Ishikawa (cell line): ENCODE data around the gene ENOSF1.

Source experiments
- CEBPB ChIP-seq: IDR thresholded peaks from 2 replicates; pipeline ENCODE4 v1.6.1; 2012
- CREB1 ChIP-seq: IDR thresholded peaks from 2 replicates; pipeline ENCODE4 v1.6.1; 2012; ENCODE audit warnings: low read depth
- EGR1 ChIP-seq: IDR thresholded peaks from 2 replicates; pipeline ENCODE4 v1.6.1; 2012
- EP300 ChIP-seq: IDR thresholded peaks from 2 replicates; pipeline ENCODE4 v1.6.1; 2012; ENCODE audit warnings: borderline replicate concordance
- FOXM1 ChIP-seq: IDR thresholded peaks from 2 replicates; pipeline ENCODE4 v1.6.1; 2012; ENCODE audit warnings: low read depth, borderline replicate concordance
- NFIC ChIP-seq: IDR thresholded peaks from 2 replicates; pipeline ENCODE4 v1.6.1; 2012
- RAD21 ChIP-seq: IDR thresholded peaks from 2 replicates; pipeline ENCODE4 v1.6.1; 2012; ENCODE audit warnings: low read depth
- TAF1 ChIP-seq: IDR thresholded peaks from 2 replicates; pipeline ENCODE4 v1.6.1; 2012; ENCODE audit warnings: low read depth, mild to moderate bottlenecking
- TCF12 ChIP-seq: IDR thresholded peaks from 2 replicates; pipeline ENCODE4 v1.6.1; 2012; ENCODE audit warnings: low read depth
- TEAD4 ChIP-seq: IDR thresholded peaks from 2 replicates; pipeline ENCODE4 v1.6.1; 2012
- YY1 ChIP-seq: IDR thresholded peaks from 2 replicates; pipeline ENCODE4 v1.6.1; 2012; ENCODE audit warnings: low read depth
- ZBTB7A ChIP-seq: IDR thresholded peaks from 2 replicates; pipeline ENCODE4 v1.6.1; 2012; ENCODE audit warnings: low read depth
- TF ChIP-seq, protein P1 (sequence below): IDR thresholded peaks from 2 replicates; pipeline ENCODE4 v1.6.1; 2012; ENCODE audit warnings: low read depth, mild to moderate bottlenecking
- TF ChIP-seq, protein P2 (sequence below): IDR thresholded peaks from 2 replicates; pipeline ENCODE4 v1.6.1; 2012
- TF ChIP-seq, protein P3 (sequence below): IDR thresholded peaks from 2 replicates; pipeline ENCODE4 v1.6.1; 2012

ENOSF1 gene

DNA sequence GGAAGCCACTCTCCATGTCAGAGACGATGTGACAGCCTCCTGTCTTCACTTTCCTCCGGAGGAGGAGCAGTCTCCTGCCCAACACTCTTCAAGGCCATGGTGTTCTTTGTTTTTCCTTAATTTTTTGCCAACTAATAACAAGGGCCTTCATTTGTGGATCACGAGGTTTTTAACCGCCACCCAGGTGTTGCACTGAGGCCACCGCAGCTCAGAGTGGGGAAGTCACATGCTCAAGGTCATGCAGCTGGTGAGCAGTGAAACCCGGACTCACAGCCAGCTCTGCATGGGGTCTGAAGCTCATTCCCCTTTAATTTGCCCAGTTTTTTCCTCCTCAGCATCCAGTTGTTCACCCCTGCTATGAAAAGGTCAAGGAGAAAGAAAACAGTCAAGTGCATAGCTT, 19.6 kb downstream of the ENOSF1 start:
- TF ChIP-seq YY1 (no peak), CEBPB (no peak)
- TF ChIP-seq, protein P1, sequence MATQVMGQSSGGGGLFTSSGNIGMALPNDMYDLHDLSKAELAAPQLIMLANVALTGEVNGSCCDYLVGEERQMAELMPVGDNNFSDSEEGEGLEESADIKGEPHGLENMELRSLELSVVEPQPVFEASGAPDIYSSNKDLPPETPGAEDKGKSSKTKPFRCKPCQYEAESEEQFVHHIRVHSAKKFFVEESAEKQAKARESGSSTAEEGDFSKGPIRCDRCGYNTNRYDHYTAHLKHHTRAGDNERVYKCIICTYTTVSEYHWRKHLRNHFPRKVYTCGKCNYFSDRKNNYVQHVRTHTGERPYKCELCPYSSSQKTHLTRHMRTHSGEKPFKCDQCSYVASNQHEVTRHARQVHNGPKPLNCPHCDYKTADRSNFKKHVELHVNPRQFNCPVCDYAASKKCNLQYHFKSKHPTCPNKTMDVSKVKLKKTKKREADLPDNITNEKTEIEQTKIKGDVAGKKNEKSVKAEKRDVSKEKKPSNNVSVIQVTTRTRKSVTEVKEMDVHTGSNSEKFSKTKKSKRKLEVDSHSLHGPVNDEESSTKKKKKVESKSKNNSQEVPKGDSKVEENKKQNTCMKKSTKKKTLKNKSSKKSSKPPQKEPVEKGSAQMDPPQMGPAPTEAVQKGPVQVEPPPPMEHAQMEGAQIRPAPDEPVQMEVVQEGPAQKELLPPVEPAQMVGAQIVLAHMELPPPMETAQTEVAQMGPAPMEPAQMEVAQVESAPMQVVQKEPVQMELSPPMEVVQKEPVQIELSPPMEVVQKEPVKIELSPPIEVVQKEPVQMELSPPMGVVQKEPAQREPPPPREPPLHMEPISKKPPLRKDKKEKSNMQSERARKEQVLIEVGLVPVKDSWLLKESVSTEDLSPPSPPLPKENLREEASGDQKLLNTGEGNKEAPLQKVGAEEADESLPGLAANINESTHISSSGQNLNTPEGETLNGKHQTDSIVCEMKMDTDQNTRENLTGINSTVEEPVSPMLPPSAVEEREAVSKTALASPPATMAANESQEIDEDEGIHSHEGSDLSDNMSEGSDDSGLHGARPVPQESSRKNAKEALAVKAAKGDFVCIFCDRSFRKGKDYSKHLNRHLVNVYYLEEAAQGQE: no peak
- TF ChIP-seq, protein P2, sequence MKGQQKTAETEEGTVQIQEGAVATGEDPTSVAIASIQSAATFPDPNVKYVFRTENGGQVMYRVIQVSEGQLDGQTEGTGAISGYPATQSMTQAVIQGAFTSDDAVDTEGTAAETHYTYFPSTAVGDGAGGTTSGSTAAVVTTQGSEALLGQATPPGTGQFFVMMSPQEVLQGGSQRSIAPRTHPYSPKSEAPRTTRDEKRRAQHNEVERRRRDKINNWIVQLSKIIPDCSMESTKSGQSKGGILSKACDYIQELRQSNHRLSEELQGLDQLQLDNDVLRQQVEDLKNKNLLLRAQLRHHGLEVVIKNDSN: no peak

DNA sequence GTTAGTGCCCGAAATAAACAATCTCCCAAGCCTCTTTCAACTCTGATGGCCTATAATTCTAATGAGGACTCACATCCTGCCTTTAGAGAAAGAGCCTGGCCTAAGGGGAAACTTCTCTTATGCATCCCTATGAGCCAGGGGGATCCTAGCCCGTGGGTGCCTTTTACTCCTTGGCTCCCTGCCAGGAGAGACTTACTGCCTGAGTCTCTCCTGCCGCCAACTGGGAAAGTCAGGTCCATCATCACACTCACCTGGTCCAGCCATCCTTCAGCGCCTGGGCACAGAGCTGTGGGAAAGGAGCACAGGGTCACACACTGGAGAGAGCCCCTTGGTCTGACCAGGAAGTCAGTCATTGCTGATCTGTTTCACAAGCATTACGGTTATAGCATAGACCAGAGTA, 24.1 kb downstream of the ENOSF1 start:
- no peak for TF ChIP-seq CEBPB
- no peak for TF ChIP-seq TCF12
- TF ChIP-seq, protein P2: no peak
- no peak for TF ChIP-seq RAD21
- no peak for TF ChIP-seq TEAD4
- 0 out of 2 replicates have a peak, but pooled peaks have one; percentile 40 for TF ChIP-seq NFIC

DNA sequence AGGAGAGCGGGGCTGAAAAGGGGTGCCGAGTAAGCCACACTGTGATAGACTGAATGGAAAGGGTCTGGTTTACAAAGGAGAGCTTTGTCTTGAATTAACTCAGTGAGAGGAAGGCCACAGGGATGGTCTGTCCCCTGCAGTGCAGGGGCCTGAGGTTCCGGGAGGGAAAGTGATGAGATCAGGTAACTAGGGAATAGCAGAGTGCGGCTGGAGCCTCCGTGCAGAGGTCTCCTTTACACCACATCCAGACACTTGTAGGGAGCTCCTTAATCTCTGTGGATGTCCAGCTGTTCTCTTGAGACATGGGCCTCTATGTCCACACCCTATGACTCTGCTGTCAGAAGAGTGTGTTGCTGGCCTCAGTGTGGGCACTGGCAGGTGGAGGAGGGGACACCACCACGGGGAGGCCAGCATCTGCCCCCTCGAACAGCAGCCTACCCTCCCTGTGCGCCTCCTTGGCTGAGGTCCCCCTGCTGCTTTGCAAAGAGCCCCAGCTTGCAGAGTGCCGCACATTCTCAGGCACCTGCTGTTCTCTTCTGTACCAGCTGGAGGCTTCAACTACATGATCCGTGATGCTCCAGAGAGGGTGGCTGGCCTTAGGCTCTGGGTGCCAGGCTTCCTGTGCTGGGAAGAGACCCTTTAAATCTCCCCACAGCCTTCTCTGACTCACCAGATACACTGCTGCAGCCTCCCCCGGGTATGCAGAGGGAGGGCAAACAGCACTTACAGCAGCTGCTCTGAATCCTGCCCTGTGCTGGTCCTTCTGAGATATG, 25.9 kb downstream of the ENOSF1 start:
- TF ChIP-seq, protein P3, sequence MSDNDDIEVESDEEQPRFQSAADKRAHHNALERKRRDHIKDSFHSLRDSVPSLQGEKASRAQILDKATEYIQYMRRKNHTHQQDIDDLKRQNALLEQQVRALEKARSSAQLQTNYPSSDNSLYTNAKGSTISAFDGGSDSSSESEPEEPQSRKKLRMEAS: no peak
- TF ChIP-seq, protein P1: no peak

DNA sequence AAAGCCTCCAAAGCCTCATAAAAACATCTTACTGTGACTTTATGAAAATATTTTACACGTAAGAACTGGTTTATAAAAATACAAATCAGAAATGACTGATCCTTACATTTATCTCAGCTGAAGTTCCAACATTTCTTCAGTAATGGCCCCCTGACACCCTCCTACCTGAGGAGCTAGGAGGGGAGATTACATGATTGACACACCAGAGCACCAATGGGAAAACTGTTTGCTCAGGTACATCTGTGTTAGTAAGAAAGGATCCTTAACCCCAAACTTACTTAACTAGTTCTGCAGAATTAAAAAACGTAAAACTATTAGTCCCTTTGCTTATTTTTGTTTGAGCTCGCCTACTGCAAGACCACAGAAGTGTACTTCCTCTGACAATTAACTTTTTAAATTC, 27.0 kb downstream of the ENOSF1 start:
- no peak for TF ChIP-seq TAF1
- TF ChIP-seq RAD21: no peak
- TF ChIP-seq TCF12: no peak
- TF ChIP-seq, protein P3: no peak
- TF ChIP-seq CEBPB: no peak
- TF ChIP-seq NFIC: no peak
- TF ChIP-seq YY1: no peak
- no peak for TF ChIP-seq CREB1
- TF ChIP-seq ZBTB7A: no peak
- no peak for TF ChIP-seq FOXM1
- TF ChIP-seq TEAD4: no peak
- TF ChIP-seq EGR1: no peak
- TF ChIP-seq EP300: no peak
- TF ChIP-seq, protein P1: no peak

DNA sequence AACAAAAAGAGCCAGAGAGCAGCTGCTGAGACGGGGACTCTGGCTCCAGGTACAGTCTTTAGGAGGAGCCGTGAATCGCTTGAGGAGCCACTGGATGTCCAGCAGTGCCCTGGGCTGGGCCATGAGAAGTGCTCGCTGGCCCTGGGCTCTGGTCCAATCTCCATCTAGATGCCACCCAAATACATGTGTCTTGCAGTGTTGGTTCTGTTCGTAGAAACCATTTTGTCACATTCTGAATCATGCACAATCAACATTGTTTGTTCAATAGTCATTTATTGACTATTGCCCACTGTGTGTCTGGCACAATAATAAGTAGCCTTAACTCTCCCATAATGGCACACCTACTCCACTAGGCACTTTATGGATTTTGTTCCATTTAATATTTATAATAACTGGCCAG, 28.9 kb downstream of the ENOSF1 start:
- TF ChIP-seq EP300: no peak
- no peak for TF ChIP-seq CEBPB
- TF ChIP-seq YY1: no peak
- TF ChIP-seq NFIC: no peak
- no peak for TF ChIP-seq EGR1
- no peak for TF ChIP-seq TCF12
- no peak for TF ChIP-seq ZBTB7A
- TF ChIP-seq, protein P2: no peak
- no peak for TF ChIP-seq CREB1
- TF ChIP-seq RAD21: no peak
- TF ChIP-seq, protein P3: no peak
- no peak for TF ChIP-seq TEAD4
- TF ChIP-seq, protein P1: no peak
- no peak for TF ChIP-seq FOXM1
- no peak for TF ChIP-seq TAF1
